Putamen (tissue), 1 donor: Measurements from ENCODE around the gene CLEC18A.
A peak's percentile ranks its signal among the peaks of the same experiment; 100 is the strongest.
"Not testable (repeated sequence)": the region's sequence is repeated elsewhere in the genome, so short reads cannot be mapped to it uniquely, and the experiment has no call there.

Source experiments
- DNase-seq: peaks from one replicate; pipeline ENCODE4 v3.0.0-alpha.2; 2016; ENCODE audit warnings: low spot score

CLEC18A gene

DNA sequence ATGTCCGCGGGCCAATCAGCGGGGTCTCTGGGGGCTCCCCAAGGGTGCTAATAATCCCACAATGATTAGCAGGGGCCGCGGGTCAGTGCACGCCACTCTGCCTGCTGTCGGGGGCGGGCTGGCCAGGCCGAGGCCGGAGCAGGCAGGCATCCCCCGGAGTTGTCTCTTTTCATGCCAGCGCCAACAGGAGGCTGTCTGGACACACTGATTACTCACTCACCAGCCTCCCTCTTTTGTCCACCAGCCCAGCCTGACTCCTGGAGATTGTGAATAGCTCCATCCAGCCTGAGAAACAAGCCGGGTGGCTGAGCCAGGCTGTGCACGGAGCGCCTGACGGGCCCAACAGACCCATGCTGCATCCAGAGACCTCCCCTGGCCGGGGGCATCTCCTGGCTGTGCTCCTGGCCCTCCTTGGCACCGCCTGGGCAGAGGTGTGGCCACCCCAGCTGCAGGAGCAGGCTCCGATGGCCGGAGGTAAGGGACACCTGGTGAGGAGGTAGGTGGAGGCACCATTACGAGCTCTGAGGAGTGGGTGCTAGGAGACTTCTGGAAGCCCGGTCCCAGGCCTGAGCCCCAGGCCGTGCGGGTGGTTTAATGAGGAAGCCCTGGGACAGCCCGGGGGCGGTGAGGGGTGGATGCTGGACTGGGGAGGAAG is at the start of gene CLEC18A:
TSS of gene CLEC18A (plus strand) at position 318 of the 655 bp plus-strand sequence. CDS start at position 351, 33 bp downstream.
- not testable (repeated sequence) for DNase-seq

DNA sequence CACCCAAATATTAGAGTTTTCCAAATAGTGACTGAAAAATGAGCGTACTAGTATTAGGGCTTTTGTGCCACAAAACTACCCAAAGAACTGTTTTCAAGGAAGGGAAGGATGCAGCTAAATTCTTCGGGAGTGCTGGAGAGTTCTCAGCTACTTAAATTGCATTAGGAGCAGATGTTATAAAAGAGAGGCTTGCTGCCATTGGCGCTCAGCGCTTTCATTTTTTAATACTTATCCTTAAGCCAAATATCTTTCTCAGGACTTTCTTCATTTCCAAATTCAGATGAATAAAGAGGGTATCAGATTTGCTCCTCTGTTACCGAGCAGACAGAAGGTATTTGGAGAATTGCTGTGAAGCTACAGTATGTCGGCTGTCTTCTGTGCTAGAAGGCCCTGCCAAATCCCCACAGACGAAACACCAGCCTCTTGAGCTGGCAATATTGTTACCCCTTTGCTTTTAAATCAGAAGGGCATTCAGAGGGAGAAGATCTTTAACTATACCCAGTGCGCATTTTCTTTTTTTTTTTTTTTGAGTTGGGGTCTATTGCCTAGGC is 47.2 kb upstream of the CLEC18A start:
- no peak for DNase-seq

DNA sequence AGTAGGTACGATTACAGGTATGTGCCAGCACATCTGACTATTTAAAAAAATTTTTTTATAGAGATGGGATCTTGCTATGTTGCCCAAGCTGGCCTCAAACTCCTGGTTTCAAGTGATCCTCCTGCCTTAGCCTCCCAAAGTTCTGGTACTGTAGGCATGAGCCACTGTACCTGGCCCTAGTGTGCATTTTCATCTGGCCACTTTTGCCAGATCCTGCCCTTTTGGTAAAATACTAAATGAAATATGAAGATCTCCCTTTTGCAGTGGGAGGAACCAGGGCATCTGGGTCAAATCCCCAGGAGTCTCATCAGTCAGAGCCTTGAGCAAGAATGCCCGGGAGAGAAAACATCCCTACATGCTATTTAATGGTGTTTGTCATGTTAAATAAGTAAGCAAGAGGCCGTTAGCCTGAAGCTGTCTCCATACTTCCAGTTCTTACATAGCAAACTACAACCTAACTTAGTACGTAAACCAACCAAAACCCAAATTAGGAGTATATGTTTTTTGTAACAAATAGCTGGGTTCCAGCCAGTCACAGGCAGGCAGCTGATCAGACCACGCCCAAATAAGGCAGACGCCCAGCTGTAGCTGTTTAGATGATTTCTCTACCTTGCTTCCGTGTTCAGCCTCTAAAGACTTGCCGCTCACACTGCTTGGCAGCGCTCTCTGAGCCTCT is 46.5 kb upstream of the CLEC18A start:
- no peak for DNase-seq

DNA sequence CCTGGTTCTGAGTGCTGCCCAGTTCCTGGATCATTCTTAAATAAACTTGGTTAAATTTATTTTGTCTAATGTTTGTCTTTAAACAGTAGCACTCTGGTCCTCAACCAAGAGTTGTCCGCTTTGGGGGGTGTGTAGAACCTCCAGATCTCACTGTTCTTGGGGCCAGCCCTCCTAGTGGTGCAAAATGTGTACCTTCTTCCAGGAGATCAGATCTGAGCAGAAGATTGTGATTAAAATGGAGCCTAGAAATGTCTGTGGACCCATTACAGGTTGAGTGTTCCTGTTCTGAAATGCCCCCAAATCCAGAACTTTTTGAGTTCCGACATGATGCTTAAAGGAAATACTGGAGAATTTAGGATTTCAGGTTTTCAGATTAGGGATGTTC is 46.0 kb upstream of the CLEC18A start:
- DNase-seq: no peak

DNA sequence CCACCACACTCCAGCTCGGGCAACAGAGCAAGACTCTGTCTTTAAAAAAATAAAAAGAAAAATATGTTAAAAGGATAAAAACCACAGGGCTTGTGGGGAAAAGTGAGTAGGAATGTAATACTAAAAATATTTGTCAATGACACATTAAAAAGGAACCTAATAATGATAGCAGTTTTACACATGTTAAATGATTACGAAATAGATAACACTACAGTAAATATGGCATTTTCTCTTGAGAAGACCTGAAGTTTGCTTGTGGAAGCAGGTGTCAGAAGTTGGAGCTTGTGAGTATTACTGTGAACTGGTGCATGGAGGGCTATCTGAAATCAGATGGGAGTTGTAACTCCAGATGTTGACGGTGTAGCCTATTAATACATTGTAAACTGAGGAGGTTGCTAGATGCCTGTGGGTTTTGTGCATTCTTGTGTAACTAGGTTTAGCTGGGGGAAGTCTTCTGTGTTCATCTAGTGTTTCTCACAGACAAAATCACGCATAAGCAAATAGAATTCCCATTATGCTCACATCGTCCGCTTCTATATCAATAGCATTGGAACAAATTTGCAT is 44.2 kb upstream of the CLEC18A start:
- DNase-seq: no peak

DNA sequence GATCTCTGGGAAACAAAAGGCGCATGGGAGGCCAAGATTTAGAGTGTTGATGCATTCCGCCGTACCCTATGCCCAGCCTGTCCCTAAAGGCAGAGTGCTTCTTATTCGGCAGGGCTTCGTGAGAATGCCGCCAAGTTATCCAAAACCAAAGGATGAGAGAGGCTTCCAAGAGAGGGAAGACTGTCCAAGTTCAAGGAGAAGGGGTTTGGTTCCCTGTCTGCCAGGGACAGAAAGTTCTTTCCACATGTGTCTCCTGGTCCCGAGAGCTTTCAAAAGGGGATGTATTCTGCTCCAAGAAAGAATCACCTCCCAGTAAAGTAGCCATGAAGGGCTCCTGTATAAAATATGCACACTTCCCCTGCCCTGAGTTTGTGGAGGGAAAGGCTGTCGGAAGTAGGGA is 42.1 kb upstream of the CLEC18A start:
- DNase-seq: no peak

DNA sequence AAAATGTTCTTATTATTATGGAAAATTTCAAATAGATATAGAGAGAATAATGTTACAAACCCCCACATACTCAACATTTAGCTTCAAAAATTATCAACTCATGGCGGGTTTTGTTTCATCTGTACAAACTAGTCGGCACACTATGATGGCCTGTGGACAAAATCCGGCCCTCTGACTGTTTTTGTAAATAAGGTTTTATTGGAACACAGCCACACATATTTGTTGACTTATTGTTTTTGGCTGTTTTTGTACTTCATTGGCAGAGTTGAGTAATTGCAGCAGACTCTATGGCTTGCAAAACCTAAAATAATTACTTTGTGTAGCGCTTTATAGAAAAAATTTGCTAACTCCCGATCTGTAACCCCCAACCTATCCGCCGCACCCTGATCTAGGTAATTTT is 41.4 kb upstream of the CLEC18A start:
- no peak for DNase-seq

DNA sequence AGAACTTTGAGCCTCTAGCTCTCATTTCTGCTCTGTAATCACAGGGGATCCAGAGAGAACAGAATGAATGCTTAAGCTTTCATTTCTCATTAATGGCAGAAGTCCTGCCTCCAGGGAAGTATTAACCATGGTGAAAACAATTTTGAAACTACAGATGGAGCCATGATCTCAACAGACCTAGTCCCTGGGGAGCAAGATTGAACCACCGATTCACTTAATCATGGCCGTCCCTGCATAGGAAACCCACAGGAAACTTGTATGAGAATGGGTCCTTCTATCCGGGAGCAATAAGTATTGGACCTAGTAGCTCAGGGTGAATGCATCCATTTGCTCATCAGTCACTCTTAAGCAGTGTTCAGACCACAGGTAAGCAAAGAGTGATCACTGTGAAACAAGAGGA is 40.2 kb upstream of the CLEC18A start:
- DNase-seq: no peak

DNA sequence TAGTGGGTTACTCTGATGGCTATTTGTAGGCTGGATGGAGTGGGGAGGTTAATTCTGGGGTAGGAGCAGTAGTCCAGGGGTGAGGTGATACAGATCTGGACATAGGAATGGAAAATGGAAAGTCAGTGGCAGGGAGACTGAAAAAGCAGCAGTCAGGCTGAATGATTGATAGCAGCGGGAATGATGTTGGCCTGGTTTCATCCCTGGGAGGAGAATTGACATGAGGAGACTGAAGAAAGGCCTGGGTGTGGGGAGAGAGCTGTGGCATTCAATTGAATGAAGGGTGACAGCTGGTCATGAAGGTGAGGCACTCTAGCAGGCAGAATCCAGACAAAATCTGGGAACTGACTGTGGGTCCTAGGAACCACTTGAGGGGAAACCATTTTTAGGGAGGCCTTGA is 34.7 kb upstream of the CLEC18A start:
- DNase-seq: no peak

DNA sequence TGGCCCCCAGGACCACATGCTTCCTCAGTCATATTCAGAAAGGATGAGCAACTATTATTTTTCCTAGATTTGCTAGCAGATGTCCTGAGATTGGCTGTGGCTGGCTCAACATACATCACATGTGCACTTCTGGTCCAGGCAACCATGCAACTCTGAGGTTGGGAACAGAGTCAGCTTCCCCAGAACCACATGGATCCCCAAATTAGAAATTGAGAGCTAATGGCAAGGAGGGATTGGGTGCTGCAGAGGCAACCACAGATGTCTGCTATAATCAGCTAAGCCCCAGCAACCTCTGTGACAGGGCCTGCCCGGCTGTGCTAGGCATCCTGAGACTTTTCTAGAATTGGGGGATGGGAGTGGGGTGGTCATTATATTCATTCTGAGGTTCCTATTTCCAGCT is 33.8 kb upstream of the CLEC18A start:
- DNase-seq: no peak

DNA sequence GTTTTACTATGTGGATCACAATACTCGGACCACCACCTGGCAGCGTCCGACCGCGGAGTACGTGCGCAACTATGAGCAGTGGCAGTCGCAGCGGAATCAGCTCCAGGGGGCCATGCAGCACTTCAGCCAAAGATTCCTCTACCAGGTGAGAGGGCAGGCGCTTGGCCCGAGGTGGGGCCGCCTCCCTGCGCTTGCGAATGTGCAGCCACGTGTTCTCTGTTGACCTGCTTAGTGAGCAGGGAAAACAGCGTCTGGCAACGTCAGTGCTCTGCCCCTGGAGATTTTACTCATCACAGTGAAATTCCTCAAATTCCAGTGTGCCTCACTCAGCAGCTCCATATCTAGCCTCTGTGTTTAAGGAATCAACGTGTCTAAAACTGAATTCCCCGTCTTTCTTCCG is 33.4 kb upstream of the CLEC18A start:
- no peak for DNase-seq

DNA sequence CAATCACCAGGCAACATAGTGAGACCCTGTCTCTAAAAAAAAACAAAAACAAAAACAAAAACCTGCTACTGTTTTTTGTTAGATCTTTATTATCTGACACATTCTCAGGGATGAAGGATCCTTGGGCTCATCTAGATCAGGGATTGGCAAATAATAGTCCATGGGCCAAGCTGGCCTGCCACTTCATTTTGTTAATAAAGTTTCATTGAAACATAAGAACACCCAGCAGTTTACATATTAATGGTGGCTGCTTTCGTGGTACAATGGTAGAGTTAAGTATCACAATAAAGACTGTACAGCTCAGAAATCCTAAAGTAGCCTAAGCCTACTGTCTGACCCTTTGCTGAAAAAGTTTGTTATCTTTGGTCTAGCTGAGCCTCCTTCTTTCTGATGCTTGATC is 32.9 kb upstream of the CLEC18A start:
- DNase-seq: no peak

DNA sequence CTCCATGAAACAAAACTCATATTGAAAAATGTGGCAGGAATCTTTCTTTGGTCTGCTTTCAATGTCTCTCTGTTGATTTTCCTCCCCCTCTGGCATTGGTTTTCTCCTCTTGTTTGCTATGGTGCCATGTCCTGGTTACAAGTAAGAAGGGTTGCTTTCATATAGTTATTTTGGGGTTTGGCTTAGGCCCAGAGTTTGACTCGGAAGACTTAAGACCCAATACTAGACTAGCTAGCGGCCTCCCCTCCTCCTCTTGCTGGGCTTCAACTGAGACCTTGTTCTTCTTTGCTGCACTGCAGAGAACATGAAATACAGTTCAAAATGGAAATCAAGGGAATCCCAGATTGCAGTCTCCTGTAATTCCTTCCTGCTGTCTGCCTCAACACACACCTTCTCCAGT is 30.0 kb upstream of the CLEC18A start:
- DNase-seq: peak; percentile 33

DNA sequence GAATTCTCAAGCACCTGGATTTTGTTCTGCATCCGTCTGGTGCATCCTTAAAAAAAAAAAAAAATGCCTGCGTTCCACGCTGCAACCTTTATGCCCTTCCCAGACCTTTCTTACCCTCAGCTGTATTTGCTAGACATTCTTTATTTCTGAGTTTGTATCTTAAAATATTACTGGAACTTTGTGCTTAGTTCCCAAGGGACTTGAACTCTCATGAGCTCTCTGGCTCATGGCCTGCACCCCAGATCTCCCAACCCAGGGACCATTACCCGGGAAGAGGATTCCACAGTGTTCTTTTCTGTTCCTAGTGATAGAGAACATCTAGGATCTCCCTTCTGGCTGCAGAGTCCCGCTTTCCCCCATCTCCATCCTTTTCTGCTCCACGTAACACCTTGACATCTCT is 28.9 kb upstream of the CLEC18A start:
- DNase-seq: no peak

DNA sequence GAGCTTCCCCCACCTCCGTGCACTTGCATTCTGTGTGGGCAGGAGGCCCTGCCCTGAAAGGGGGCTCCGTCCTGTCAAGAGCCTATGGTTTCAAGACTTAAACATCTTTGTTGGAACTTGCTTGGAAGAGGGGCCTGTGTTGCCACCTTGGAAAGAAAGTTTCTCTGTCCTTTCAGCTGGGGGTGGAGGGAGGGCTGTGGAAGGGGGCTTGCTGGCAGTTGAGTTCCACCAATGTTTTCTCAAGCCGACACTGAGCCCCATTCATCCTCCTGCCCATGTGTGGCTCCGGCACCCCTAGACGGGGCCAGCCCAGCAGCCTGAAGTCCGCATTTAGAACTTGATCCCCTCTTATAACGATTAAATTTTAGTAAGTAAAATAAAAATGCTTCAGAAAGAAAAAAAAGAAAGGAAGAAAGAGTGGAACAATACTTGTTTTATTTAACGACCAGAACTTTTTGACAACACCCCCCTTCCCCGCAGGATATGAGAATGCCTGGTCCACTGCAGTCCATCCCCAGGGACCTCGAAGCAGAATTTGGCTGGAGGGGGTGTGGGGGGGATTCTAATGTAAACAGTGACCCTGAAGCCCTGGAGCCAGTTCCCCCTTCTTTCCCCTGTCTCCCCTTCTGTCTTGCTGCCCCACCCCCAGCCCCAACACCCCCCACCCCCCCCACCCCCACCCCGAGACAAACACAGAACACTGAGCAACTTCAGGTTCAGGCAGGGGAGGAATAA is 26.9 kb upstream of the CLEC18A start:
- DNase-seq: no peak

DNA sequence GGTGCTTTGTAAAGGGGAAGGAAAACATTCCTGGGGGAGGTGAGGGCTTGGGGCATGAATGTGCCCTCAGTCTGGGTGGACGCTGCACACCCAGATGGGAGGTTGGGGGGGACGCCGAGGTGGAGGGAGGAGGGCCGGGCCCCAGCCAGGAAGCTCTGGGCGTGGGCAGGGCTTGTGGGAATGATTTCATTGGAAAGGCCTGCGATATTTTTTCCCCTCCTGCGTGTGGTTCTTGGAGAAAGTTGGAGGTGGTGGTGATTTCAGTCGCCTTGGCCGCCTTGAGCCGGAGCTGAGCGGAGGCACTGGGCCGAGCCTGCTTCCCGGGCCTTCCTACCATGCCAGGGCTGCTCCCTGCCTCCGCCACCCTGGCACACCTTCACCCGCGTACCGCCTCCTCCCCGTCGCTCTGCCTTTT is 26.4 kb upstream of the CLEC18A start:
- no peak for DNase-seq

DNA sequence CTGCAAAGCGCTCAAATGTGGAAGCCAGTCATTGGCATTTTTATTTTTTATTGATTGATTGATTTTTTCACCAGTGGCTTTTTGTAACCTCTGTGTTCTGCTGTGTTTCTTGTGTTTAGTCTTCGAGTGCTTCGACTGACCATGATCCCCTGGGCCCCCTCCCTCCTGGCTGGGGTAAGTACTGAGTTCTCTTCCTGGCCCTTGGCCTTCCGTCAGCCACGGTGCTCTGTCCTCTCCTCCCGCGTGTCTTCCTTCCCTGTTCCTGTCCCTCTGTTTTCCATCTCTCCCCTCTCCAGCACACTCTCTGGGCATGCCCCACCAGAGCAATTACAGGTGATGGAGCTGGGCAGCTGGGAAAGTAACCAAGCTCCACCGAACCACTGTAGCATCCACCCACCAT is 25.8 kb upstream of the CLEC18A start:
- DNase-seq: no peak

DNA sequence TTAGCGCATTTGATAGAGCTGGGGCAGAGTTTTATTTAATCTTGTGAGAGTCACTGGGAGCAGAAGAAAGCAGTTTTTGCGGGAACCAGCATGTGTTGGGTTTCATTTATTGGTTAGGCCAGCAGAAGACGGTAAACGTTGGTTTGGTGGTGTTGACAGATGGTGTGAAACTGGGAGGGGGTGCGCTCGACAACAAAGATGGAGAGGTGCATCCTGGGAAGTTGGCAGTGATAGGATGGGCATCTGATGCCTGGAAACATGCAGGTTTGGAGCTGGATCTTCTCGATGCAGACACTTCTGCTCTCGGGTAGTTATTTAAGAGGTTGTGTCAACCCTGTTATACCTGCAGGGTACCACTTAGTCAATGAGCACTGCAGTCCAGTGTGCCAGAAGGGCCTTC is 24.9 kb upstream of the CLEC18A start:
- DNase-seq: no peak

DNA sequence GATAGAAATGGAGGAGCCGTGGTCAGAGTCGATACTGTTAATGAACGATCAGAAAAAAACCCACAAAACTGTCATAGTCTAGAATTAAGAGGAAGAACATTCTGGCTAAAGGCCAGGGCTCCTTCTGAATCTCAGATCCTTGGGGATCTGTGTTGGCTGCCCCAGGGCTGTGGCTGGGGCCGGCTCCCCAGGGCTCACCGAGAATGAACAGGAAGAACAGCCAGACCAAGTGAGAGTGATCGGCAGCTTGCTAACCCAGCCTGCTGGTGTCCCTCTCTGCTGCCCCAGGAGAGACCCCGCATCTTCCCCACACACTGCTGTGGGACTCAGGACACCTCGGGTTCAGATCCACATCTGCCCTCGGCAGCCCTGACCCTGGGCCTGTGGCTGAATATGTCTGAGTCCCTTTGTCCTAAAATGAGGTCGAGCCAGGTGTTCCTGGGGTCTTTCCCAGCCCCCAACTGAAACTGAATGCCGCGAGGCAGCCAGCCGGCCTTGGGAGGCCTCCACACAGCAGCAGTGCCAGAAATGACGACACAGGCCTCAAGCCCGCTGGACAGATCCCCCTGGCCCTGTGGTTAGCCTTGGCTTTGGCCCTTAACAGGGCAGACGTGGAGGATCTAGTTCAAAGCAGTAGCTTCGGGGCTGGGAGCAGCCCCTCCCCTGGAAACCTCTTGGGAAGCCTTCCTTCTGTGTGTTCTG is 23.9 kb upstream of the CLEC18A start:
- peak; percentile 63 for DNase-seq

DNA sequence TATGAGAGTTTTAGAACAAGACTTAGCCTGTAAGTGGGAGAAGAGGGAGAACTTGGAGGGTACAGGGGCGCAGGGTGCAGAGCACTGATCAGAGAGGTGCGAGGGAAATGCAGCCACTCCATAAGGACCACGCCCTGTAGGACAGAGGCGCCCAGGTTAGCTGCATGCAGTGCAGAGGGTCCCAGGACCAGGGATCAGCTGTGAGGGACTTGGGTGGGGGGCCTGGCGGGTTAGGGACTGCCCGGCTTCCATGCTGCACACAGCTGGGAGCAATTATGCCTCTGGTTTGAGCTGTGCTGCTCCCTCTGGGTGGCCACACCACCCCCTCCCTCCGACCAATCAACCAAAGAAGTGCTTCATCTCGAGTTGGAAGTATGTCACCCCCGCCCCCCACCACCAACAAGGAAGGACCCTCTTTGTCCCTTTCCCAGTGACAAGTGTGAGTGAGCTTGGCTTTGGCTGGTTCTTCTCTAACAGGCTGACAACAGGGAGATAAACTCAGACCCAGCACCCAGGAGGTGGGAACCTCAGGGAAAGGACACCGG is 22.2 kb upstream of the CLEC18A start:
- no peak for DNase-seq

DNA sequence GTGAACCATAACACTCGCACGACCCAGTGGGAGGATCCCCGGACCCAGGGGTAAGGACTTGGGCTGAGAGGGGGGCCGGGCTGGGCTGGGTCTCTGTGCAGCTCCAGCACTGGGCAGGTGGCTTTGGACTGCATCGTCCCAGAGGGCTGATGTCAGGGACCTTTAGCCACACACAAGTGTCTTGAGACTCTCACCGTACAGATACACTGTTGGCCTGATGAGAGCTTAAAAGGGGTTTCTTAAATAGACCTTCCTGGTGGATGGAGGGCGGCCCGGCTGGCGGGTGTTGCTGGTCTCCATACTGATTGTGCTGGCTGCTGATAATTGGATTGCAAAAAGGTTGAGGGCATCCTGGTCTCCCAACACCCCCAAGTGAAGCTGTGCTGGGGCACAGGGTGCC is 21.7 kb upstream of the CLEC18A start:
- DNase-seq: no peak
